Esophagus mucosa (tissue), 1 donor: ENCODE data around the gene DACH2. TPM values are rescaled to one million over a fixed set of nuclear protein-coding genes. Genes with fewer than 3 reads are reported as not detected.
"Not testable (repeated sequence)": the region's sequence is repeated elsewhere in the genome, so short reads cannot be mapped to it uniquely, and the experiment has no call there.

Experiments
- ATAC-seq: fragments of 200-7000 bp; cut with Tn5 transposase; one replicate; pipeline ENCODE4 v1.9.1; 2020
- total RNA-seq: library from RNA; stranded (reverse); gene quantifications from one replicate; pipeline ENCODE4 v1.2.4, GENCODE V29; 2023
- donor health status: DM: yes; HTN: yes; CAD: no.

Gene DACH2
- not detected for total RNA-seq

GRCh38 chrX:86148024-86148511 lies at the start of gene DACH2:
Gene DACH2 (plus strand): TSS chrX:86148451.
- peak; percentile 97 for ATAC-seq

GRCh38 chrX:86102341-86102740 lies 45.9 kb upstream of the DACH2 start:
- no peak for ATAC-seq

DNA sequence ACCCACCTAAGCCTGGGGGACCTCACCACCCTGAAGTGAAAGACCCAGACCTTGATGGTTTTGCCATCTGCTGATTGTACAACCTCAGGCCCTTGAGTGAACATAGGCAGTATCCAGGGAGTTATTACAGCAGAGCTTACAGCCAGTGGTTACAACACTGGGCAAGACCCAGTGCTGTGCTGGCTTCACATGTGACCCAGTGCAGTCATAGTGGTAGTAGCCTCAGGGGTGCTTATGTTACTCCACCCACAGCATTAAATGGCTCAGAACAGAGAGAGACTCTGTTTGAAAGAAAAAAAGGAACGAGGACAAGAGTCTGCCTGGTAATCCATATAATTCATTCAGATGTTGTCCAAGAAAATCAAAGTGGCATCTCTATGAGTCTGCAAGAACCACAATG lies 45.2 kb upstream of the DACH2 start:
- ATAC-seq, result peak; percentile 61

- no peak for ATAC-seq
Observed at GRCh38 chrX:86104526-86104925, 43.7 kb upstream of the DACH2 start.

GRCh38 chrX:86121916-86122315 lies 26.3 kb upstream of the DACH2 start:
- ATAC-seq, result no peak

GRCh38 chrX:86133761-86134160 lies 14.5 kb upstream of the DACH2 start:
- no peak for ATAC-seq

DNA sequence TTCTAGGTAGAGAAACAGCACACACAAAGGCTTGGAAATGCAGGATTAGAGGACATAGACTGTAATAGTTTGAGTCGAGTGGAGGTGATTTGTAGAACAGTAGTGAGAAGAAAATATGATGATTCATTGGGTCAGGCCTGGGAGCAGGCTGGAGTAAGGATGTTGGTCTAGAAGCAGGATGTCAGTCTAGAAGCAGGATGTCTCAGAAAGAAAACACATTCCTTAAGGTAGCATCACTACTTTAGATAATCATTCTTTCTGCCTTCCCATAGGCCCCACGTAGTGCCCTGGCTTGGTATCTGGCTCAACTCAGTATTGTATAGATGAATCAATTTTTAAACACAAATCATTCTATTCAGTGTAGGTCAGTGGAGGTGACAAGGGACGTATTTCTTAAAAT lies 11.2 kb upstream of the DACH2 start:
- no peak for ATAC-seq

- ATAC-seq, result no peak
Observed at GRCh38 chrX:86141786-86142185, 6.5 kb upstream of the DACH2 start.

GRCh38 chrX:86146102-86146501 lies 2.1 kb upstream of the DACH2 start:
- no peak for ATAC-seq

DNA sequence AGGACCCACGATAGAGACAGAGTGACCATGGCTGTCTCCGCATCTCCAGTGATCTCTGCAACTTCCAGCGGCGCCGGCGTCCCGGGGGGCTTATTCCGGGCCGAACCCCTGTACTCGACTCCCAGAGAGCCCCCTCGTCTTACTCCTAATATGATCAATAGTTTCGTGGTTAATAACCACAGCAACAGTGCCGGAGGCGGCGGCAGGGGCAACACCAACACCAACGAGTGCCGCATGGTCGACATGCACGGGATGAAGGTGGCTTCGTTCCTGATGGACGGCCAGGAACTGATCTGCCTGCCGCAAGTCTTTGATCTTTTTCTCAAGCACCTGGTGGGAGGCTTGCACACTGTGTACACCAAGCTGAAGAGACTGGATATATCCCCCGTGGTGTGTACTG lies 343 bp downstream of the DACH2 start:
- ATAC-seq, result no peak

GRCh38 chrX:86149119-86149518 lies 868 bp downstream of the DACH2 start:
- no peak for ATAC-seq

DNA sequence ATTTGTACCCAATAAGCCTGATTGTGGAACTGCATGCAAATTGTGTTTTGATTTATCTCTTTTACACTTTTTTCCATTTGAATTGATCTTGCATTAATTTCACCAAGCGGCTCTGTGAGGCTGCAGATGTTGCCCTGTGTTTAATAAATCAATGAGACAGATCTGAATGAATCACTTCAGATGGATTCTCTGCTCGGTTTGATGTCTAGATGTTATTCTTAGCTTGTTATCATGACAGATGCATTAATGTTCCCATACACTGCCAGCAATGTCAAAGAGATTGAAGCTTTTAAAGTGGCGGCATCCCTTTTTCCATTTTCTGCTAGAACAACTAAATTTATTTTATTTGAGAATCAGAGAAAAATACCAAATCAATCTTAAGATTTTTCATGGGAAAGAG lies 6.3 kb downstream of the DACH2 start:
- no peak for ATAC-seq

DNA sequence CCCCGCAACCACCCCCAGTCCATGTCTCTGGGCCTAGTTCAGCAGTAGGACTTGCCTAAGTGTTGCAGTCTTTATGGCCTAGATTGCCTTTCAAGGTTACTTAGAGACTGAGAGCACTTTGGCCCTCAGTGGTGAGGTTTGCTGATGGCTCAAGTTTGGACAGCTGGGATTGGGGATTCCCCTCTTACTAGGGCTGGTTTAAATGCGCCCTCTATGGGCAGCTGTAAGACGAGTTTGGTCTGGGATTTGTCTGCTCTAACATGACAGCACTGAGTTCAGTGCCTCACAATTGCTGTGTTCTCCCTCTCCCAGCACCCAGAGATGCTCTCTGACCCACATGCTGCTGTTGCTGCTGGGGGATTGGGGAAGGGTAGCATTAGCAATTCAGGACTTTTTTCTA lies 23.1 kb downstream of the DACH2 start:
- ATAC-seq, result no peak

DNA sequence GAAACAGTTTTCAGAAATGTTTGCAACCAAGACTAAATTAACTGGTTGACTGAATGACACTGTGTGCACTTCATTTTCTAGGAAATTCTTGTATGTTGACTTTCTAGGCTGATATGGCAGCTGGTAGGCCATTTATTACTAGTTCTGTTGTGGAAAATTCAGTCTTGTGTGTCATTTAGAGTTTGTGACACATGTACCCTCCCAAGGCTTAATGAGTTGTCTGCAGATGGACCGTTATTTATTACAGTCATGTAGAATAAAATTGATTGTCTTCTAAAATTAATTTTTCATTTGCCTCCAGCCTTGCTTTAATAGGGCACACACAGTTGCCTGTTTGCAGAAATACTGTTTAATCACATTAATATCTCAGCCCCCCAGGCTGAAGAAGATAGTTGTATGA lies 30.7 kb downstream of the DACH2 start:
- ATAC-seq, result no peak

- not testable (repeated sequence) for ATAC-seq
Observed at GRCh38 chrX:86181325-86181724, 33.1 kb downstream of the DACH2 start.

GRCh38 chrX:86192827-86193226 lies 44.6 kb downstream of the DACH2 start:
- ATAC-seq, result no peak

DNA sequence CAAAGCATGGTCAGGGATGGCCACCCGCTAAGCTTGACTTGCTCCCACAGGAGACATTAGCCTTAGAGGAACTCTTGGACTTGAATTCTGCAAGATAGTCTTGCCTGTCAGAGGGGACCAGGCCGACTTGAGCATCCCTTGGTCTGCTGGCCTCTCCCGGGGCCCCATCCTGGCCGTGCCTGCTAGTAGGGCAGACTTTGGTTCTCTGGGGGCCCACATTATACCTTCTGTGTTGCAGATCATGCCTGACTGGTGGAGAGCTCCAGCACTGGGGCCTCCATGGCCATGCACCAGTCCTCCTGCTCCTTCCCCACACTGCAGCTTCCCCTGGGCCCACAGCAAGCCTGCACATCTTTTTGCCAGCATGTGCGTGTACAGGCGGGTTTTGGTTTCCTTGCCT lies 46.5 kb downstream of the DACH2 start:
- ATAC-seq, result no peak

GRCh38 chrX:86195343-86195742 lies 47.1 kb downstream of the DACH2 start:
- no peak for ATAC-seq

GRCh38 chrX:86197815-86198214 lies 49.6 kb downstream of the DACH2 start:
- no peak for ATAC-seq

- ATAC-seq, result no peak
Observed at GRCh38 chrX:86210772-86211171, 62.5 kb downstream of the DACH2 start.

- no peak for ATAC-seq
Observed at GRCh38 chrX:86215260-86215659, 67.0 kb downstream of the DACH2 start.

GRCh38 chrX:86237482-86237881 lies 89.2 kb downstream of the DACH2 start:
- ATAC-seq, result no peak

DNA sequence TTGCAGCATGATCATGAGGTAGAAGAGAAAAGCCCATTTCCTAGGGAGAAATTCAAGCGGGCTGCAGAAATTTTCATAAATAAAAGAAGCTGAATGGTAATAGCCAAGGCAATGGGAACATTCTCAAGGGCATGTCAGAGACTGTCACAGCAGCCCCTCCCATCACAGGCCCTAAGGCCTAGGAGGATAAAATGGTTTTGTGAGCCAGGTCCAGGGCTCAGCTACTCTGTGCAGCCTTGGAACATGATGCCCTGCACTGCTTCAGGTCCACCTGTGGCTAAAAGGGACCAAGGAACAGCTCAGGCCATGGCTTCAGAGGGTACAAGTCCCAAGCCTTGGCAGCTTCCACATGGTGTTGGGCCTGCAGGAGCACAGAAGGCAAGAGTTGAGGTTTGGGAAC lies 93.3 kb downstream of the DACH2 start:
- ATAC-seq, result no peak

- ATAC-seq, result no peak
Observed at GRCh38 chrX:86263526-86263925, 115.3 kb downstream of the DACH2 start.

DNA sequence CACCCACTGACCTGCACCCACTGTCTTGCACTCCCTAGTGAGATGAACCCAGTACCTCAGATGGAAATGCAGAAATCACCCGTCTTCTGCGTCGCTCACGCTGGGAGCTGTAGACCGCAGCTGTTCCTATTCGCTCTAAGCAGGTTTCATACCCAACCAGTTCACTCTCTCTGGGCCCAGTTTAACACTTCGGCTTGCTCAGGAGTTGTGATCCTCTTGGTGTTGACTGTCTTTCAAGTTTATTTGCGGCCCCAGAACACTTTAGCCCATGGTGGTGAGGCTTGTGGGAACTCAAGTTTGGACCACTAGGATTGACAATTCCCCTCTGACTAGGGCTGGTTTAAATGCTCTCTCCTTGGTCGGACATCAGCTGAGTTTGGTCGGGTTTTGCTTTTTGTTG lies 147.0 kb downstream of the DACH2 start:
- ATAC-seq, result no peak

GRCh38 chrX:86322913-86323312 lies 174.7 kb downstream of the DACH2 start:
- no peak for ATAC-seq
